ENCODE measurements around the gene NOC2L. TPM values are rescaled to one million over a fixed set of nuclear protein-coding genes. Genes with fewer than 3 reads are reported as not detected.

The NOC2L gene
- polyA plus RNA-seq, 1 donor from 2014 or later: 64.9 TPM

DNA sequence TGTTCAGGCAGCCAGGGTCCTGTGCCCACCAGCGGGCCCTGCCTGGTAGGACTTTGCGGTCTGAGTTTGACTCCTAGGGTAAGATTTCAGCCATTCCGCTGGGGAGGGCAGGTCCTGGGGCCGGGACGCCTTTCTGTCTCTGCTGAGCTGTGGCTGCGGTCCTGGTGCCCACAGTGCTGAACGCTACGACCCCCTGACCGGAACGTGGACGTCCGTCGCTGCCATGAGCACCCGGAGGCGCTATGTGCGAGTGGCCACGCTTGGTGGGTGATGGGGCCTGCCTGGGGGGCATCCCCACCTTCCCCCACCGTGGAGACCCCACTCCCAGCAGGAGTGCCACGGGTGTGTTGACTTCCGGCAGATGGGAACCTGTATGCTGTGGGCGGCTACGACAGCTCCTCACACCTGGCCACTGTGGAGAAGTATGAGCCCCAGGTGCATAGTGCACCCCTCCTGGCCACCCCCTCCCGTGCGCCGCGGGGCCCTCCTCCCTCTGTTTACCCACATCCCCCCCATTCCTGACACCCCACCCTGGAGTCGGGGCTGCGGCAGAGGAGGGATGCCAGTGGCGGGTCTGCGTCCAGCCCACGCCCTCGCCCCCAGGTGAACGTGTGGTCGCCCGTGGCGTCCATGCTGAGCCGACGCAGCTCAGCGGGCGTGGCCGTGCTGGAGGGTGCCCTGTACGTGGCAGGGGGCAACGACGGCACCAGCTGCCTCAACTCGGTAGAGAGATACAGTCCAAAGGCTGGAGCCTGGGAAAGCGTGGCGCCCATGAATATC is 4.9 kb upstream of the NOC2L start:
- Mint-ChIP-seq H3K27ac (no peak overlapping the region), H3K4me3 (no peak overlapping the region), H3K27me3 (peaks cover 2% of the 10 kb centered on the region), H3K9me3 (no peaks in the 10 kb centered on the region), H3K4me1 (no peaks in the 10 kb centered on the region), H3K36me3 (no peaks in the 10 kb centered on the region)

DNA sequence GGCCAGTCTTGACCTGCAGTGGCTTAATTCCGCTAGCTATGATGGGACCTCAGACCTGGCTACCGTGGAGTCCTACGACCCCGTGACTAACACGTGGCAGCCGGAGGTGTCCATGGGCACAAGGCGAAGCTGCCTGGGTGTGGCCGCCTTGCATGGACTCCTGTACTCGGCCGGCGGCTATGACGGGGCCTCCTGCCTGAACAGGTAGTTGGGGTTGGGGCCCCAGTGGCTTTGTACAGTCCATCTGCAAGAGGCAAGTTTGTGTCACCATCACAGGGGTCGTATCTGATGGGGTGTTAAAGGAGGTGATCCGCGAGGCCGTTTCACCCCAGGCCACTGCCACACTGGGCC is 4.2 kb upstream of the NOC2L start:
- H3K4me3 Mint-ChIP-seq: no peak overlapping the region
- H3K4me1 Mint-ChIP-seq: peaks cover 0 to 3% (median 2%) of the 10 kb centered on the region in 3 donors
- no peak overlapping the region for H3K27ac Mint-ChIP-seq
- no peaks in the 10 kb centered on the region for H3K9me3 Mint-ChIP-seq
- H3K27me3 Mint-ChIP-seq: no peaks in the 10 kb centered on the region
- peaks cover 1% of the 10 kb centered on the region for H3K36me3 Mint-ChIP-seq

DNA sequence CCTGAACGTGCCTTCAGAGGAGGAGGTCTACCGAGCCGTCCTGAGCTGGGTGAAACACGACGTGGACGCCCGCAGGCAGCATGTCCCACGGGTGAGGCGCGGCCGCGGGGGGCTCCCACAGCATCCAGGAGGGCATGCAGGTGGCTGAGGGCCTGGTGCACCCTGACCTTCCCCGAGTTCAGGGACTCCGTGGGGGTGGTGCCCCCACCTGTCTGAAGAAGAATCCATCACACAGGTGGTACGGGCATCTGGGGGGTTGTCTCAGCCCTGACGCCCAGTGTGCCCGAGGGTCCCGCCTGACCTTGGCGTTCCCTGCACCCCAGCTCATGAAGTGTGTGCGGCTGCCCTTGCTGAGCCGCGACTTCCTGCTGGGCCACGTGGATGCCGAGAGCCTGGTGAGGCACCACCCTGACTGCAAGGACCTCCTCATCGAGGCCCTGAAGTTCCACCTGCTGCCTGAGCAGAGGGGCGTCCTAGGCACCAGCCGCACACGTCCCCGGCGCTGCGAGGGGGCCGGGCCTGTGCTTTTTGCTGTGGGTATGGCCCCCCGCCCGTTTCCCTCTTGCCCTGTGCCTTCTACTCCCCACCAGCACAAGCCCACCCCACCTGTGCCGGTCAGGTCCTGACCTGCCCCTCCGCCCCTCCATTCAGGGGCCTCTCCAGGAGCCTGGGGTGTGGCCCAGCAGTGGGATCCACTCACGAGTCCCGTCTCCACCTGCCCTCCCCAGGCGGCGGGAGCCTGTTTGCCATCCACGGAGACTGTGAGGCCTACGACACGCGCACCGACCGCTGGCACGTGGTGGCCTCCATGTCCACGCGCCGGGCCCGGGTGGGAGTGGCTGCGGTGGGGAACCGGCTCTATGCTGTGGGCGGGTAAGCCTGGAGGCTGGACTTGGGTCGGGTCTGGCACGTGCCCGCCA is 3.6 kb upstream of the NOC2L start:
- Mint-ChIP-seq H3K4me3 (peak overlapping the region; percentile 62 to 91 (median 78)), H3K27ac (no peak overlapping the region), H3K4me1 (peaks cover 1 to 8% (median 4%) of the 10 kb centered on the region in 3 donors), H3K36me3 (peaks cover 1% of the 10 kb centered on the region), H3K9me3 (no peaks in the 10 kb centered on the region), H3K27me3 (no peaks in the 10 kb centered on the region)

DNA sequence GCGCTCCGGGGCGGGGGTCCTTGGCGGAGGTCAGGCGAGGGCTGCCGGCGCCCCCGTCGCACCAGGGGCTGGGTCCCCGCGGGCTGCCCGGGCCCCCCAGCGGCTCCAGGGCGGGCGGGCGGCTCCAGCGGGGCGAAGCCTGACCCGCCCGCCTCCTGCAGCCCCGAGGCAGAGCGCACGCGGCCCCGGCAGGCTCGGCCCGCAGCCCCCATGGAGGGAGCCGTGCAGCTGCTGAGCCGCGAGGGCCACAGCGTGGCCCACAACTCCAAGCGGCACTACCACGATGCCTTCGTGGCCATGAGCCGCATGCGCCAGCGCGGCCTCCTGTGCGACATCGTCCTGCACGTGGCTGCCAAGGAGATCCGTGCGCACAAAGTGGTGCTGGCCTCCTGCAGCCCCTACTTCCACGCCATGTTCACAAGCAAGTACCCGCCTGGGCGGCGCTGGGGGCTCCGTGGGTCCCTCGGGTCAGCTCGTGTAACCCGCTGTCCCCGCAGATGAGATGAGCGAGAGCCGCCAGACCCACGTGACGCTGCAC is 2.1 kb upstream of the NOC2L start:
- H3K4me1 Mint-ChIP-seq: peaks cover 4 to 10% (median 7%) of the 10 kb centered on the region in 3 donors
- no peaks in the 10 kb centered on the region for H3K9me3 Mint-ChIP-seq
- H3K27me3 Mint-ChIP-seq: no peaks in the 10 kb centered on the region
- H3K4me3 Mint-ChIP-seq: peak overlapping the region; percentile 49 to 86 (median 67)
- H3K36me3 Mint-ChIP-seq: peaks cover 1% of the 10 kb centered on the region
- H3K27ac Mint-ChIP-seq: no peak overlapping the region

DNA sequence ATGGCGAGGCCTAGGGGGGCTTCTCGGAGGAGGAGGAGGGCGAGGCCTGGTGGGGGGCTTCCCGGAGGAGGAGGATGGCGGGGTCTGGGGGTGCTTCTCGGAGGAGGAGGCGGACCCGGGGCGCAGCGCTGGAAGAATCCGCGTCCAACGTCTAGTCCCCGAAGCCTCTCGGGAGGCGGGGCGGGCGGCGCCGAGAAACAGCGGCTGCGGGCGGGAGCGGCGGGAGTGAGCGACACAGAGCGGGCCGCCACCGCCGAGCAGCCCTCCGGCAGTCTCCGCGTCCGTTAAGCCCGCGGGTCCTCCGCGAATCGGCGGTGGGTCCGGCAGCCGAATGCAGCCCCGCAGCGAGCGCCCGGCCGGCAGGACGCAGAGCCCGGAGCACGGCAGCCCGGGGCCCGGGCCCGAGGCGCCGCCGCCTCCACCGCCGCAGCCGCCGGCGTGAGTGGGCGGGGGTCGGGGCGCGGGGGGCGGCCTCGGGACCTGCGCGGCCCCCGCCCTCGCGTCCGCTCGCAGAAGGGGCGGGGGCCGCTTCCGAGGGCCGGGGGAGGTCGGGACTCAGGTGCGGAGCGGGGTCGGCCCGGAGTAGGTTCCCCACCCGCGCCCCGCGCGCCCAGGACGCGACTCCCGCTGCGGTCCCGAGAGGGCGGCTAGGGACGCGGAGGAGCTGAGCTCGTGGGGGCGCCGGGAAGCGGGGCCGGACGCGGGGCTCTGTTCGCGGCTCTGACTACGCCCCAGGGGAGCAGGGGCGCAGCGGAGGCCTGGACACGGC is 1.5 kb upstream of the NOC2L start, which contains the start of gene KLHL17:
Gene KLHL17, plus strand, starts transcription at position 222 of the 769 bp plus-strand sequence. Its CDS starts 110 bp downstream, at position 332.
- Mint-ChIP-seq H3K27ac (no peak within 1 kb of the TSS), H3K27me3 (no peaks in the 10 kb centered on the region), H3K4me1 (peaks cover 4 to 10% (median 7%) of the 10 kb centered on the region in 3 donors), H3K36me3 (peaks cover 1% of the 10 kb centered on the region), H3K4me3 (peak within 1 kb of the TSS; percentile 87 to 94 (median 92)), H3K9me3 (no peaks in the 10 kb centered on the region)

DNA sequence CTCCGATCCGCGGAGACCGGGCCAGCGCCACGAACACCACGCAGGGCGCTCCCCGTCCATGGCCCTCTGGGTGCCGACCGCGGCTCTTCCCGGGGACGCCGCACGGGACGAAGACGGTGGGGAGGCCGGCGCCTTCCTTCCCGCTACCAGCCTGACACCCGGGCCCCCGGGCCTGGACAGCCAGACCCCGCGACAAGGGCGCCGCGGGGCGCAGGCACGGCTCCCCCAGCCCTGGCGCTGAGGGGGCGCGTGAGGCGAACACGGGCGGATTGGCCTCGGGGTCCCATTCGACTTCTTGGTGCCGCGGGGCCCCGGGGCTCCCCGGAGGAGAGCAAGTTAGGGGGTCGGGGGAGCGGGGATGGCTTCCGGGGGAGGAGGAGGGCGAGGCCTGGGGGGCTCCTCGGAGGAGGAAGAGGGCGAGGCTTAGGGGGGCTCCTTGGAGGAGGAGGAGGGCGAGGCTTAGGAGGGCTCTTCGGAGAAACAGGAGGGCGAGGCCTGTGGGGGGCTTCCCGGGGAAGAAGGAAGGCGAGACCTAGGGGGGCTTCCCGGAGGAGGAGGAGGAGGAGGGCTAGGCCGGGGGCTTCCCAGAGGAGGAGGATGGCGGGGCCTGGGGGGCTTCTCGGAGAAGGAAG is 791 bp upstream of the NOC2L start:
- peaks cover 6% of the 10 kb centered on the region for H3K36me3 Mint-ChIP-seq
- no peak overlapping the region for H3K27ac Mint-ChIP-seq
- H3K4me1 Mint-ChIP-seq: peaks cover 4 to 10% (median 7%) of the 10 kb centered on the region in 3 donors

DNA sequence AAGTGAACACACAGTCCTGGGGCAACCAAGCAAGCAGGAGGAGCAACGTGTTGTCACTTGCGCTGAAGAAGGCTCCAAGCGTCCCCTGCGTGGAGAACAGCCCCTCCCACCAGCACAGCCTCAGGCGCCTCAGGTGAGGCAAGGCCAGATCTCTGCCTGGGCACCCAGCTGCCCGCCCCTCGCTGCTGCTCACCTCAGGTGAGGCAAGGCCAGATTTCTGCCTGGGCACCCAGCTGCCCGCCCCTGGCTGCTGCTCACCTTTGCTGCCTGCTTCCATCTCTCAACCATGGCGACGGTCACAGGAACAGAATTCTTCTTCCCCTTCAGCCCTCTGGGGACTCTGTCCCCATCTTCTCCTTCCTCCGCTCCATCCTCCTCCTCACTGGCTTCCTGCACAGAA is 2.4 kb downstream of the NOC2L start:
- peaks cover 4 to 10% (median 7%) of the 10 kb centered on the region in 3 donors for H3K4me1 Mint-ChIP-seq
- no peaks in the 10 kb centered on the region for H3K27me3 Mint-ChIP-seq
- H3K27ac Mint-ChIP-seq: no peak overlapping the region
- no peaks in the 10 kb centered on the region for H3K9me3 Mint-ChIP-seq
- H3K4me3 Mint-ChIP-seq: peak overlapping the region in 3 of 4 donors; percentile 54 to 77 (median 75)
- H3K36me3 Mint-ChIP-seq: peaks cover 10% of the 10 kb centered on the region

More for the DNA sequence above, 791 bp upstream of the NOC2L start:
- Mint-ChIP-seq H3K9me3 (no peaks in the 10 kb centered on the region), H3K27me3 (no peaks in the 10 kb centered on the region), H3K4me3 (peak overlapping the region; percentile 53 to 90 (median 77))

DNA sequence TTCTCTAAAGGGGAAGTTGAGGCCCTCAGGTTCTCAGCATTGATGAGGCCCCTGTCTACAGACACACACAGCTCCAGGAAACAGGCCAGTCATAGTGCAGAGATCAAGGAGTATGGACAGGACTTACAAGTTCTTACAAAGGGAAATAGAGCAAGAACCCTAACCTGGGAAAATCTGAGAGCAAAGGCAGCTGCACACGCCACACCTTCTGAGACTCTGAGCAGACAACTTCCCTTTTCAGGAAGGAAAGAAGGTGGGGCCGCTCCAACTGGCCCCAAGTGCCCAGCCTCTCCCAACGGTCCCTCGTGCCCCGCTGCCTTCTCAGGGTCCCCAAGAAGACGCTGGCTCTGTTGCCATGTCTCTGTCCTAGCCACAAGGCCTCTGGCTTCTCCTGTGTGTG is 3.6 kb downstream of the NOC2L start:
- Mint-ChIP-seq H3K36me3 (peaks cover 13% of the 10 kb centered on the region), H3K27me3 (no peaks in the 10 kb centered on the region), H3K4me1 (peaks cover 4 to 10% (median 7%) of the 10 kb centered on the region in 3 donors), H3K27ac (peak overlapping the region in 1 of 3 donors; percentile 73), H3K4me3 (peak overlapping the region in 2 of 4 donors; percentile 58 to 75), H3K9me3 (no peaks in the 10 kb centered on the region)

DNA sequence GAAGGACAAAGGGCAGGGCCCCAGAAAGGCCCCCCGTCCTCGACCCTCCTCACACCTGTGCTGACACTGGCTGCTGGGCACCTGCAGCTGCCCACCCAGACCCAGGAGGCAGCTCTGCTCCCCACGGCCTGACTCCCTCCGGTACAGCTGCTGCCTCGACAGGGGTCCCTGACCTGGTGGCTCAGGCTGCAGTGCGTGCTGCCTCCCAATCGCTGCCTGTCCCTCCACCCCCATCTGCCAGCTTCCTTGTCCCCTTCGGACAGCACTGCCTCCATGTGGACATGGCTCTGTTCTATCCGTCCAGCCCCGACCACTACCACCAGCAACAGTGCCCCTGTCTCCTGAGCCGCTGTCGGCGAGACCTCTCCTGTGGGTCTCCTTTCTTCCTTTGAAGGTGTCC is 4.1 kb downstream of the NOC2L start:
- Mint-ChIP-seq H3K27me3 (no peaks in the 10 kb centered on the region), H3K27ac (peak overlapping the region in 1 of 3 donors; percentile 73), H3K36me3 (peaks cover 13% of the 10 kb centered on the region), H3K4me1 (peaks cover 4 to 10% (median 7%) of the 10 kb centered on the region in 3 donors), H3K4me3 (peak overlapping the region in 2 of 4 donors; percentile 58 to 75), H3K9me3 (no peaks in the 10 kb centered on the region)

DNA sequence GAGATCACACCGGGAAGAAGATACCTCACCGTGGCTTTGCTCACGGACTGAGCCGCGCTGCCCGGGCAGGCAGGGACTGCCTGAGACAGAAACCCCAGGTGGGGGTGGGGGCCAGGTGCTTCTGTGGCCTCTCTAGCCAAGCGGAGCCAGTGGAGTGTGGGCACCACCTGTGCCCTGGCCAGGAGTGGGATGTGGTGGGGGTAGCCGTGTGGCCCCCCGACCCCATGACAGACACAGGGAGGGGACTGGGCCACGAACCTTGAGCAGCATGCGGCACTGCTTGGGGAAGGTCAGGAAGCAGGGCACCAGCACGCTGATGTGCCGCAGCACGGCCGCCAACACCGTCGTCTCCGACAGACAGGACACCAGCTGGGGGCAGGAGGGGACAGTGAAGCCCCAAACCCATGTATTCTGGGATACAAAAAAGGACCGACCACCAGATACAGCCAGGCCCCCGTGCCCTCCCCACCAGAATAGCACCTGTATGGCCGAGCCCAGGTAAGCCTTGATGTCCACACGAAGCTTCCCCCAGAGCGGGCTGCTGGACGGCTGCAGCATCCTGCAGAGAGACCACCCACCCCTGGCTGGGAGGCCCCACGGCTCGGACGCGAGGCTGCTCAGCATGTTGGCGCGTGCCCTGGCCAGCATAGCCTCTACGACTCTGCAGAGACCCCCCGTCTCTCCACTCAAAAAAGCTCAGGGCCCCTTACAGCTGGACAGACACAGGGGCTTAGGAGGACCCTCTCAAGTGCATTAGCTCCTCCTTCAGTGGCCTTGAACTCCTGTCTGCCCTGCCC is 5.3 kb downstream of the NOC2L start:
- Mint-ChIP-seq H3K27me3 (no peaks in the 10 kb centered on the region), H3K9me3 (no peaks in the 10 kb centered on the region), H3K27ac (no peak overlapping the region), H3K4me3 (peak overlapping the region in 2 of 4 donors; percentile 17 to 75), H3K36me3 (peaks cover 13% of the 10 kb centered on the region), H3K4me1 (peaks cover 4 to 10% (median 7%) of the 10 kb centered on the region in 3 donors)

DNA sequence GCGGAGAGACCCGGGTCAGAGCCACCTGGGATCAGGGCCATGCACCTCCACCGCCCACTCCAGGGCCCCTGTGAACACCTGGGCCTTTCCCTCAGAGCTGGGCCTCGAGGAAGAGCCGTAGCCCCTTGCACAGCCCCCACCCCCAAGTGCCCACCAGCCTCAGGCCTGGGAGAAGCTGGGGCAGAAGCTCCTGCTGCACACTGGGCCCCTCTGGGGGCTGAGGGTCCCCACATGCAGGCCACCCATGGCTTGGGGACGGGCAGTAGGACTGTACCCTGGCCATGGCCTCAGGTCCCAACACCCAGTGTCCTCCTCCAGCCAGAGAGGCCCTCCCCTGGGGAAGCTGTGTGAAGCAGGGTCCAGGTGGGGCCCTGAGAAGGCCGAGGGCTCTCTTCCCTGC is 6.5 kb downstream of the NOC2L start:
- no peak overlapping the region for H3K4me3 Mint-ChIP-seq
- no peaks in the 10 kb centered on the region for H3K27me3 Mint-ChIP-seq
- H3K9me3 Mint-ChIP-seq: no peaks in the 10 kb centered on the region
- no peak overlapping the region for H3K27ac Mint-ChIP-seq
- H3K36me3 Mint-ChIP-seq: peaks cover 11% of the 10 kb centered on the region
- H3K4me1 Mint-ChIP-seq: peaks cover 2% of the 10 kb centered on the region in 3 donors

DNA sequence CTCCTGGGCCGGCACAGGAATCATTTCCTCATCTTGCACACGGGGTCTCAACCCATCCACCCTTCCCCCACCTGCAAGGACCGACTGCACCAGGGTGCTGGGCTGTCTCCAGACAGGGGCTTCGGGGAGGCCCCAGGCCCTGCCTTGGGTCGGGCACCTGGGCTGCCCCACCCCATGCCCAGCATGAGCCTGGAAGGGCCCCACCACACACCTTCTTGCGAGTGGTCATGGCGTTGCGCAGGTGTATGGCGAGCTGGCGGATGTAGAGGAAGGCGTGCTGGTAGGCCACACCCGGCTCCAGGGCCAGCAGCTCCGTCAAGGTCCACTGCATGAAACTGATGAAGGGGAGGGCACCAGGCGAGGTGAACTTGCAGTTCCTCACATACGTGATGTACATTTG is 6.9 kb downstream of the NOC2L start:
- H3K4me1 Mint-ChIP-seq: no peaks in the 10 kb centered on the region
- H3K9me3 Mint-ChIP-seq: no peaks in the 10 kb centered on the region
- H3K27ac Mint-ChIP-seq: no peak overlapping the region
- H3K4me3 Mint-ChIP-seq: no peak overlapping the region
- no peaks in the 10 kb centered on the region for H3K27me3 Mint-ChIP-seq
- H3K36me3 Mint-ChIP-seq: peaks cover 11% of the 10 kb centered on the region

DNA sequence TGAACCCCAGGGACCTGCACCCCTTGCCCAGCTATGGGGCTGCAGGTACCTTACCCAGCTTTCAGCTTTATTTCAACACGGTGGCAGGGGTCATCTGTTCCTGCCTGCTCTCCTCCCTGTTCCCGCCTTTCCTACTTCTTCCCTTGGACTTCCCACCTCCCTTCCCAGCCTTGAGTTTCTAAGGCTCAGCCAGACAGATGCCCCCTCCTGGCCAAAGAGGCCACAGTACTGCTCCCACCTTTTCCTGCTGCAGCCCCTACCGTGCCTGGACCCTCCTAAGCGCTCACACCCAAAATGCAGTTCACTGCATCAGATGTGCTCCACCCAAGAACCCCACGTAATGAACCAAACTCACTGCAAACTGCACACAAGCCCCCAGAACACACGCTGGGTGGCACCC is 7.7 kb downstream of the NOC2L start:
- peaks cover 13% of the 10 kb centered on the region for H3K36me3 Mint-ChIP-seq
- no peaks in the 10 kb centered on the region for H3K9me3 Mint-ChIP-seq
- no peak overlapping the region for H3K27ac Mint-ChIP-seq
- H3K27me3 Mint-ChIP-seq: no peaks in the 10 kb centered on the region
- no peaks in the 10 kb centered on the region for H3K4me1 Mint-ChIP-seq
- H3K4me3 Mint-ChIP-seq: peak overlapping the region in 1 of 4 donors; percentile 10

All from IgD-negative memory B cell (primary cell).